ENCODE data around the gene ASS1.

The ASS1 gene

DNA sequence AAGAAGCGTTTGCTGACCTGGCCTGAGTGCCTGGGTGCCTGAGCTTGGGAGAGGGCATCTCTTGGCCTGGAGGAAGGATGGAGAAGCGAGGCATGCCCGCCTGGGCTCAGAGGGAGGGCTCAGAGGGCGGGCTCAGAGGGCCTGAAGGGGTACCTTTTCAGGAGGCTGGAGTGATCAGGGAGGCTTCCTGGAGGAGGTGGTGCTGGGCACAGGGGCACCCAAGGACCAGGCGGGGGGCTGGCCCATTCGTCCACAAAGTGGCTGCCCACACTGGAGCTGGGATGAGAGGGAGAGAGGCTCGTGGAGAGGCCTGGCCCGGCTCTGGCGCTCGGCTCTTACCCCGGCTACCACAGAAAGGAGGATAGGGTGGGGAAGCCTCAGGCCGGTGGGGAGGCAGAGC, 32.8 kb downstream of the ASS1 start:
- no peak for DNase-seq

GRCh38 chr9:130478152-130478551, 33.4 kb downstream of the ASS1 start:
- DNase-seq: no peak

DNA sequence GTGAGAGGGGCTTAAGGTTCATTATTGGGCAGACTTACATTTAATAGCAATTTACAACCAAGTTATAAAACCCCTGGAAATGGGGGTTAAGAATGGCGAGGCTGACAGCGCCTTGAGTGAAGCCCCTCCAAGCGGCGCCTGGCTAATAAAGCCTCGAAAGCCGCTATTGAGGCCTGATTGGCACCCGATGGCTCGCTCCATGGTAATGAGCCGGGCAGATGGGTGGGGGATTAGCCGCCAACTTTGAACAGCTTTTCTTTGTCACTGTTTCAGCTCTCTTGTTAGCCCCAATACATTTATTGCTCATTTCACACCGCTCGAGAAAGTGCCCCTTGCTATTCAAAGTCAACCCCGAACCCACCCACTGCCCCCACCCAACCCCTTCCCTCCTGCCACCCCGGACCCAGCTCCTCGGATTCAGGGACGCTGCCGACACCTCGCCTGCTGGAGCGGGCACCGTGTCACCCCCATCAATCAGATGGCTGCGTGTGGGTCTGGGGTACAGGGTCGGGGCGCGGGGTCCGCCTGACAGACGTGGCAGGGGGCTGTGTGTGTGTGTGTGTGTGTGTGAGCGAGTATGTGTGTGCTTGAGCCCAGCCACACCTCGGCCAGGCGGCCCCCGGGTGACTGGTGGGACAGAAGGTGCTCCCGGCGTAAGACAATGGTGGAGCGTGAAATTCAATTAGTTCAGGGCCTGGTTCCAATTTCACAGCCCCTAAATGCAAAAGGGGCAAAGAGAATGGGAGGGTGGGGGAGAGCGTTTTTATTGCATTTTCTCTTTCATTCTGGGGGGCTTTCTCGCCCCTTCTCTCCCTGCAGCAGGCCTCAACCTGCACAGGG, 34.2 kb downstream of the ASS1 start:
- DNase-seq: no peak

DNA sequence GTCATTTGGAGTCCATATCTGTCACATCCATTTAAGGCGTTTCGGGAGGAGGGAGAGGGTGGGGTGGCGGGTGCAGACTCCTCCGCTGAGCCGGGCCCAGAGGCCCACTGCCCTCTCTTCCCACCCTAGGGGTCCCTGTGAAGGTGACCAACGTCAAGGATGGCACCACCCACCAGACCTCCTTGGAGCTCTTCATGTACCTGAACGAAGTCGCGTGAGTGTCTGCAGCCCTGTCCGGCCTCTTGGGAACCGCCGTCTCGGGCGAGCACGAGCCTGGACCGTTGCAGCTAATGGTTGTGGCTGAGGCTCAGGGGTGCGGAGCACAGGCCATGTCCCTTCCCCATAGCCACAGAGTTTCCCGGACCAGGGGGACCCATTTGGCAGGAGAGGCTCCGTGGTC, 34.8 kb downstream of the ASS1 start:
- no peak for DNase-seq

DNA sequence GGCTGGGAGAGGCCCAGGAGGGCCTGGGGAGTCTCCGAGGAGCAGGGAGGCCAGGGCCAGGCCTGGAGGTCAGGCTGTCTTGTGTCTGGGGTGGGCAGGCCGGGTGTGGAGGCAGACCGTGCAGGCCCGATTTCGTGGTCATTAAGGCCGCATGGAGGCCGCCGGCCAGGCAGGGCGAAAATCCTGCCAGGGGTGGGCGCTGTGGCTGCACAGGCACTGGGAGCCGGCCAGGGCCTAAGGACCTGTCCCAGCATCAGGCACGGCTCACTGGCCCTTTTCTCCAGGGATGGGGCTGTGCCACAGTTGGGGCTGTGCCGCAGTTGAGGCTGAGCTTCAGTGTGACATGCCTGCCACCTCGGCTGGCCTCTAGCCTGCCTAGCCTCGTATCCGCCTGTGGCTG, 35.9 kb downstream of the ASS1 start:
- no peak for DNase-seq

GRCh38 chr9:130482463-130482862, 37.7 kb downstream of the ASS1 start:
- DNase-seq: no peak

- DNase-seq: no peak
Observed at GRCh38 chr9:130483371-130483971, 38.7 kb downstream of the ASS1 start.

DNA sequence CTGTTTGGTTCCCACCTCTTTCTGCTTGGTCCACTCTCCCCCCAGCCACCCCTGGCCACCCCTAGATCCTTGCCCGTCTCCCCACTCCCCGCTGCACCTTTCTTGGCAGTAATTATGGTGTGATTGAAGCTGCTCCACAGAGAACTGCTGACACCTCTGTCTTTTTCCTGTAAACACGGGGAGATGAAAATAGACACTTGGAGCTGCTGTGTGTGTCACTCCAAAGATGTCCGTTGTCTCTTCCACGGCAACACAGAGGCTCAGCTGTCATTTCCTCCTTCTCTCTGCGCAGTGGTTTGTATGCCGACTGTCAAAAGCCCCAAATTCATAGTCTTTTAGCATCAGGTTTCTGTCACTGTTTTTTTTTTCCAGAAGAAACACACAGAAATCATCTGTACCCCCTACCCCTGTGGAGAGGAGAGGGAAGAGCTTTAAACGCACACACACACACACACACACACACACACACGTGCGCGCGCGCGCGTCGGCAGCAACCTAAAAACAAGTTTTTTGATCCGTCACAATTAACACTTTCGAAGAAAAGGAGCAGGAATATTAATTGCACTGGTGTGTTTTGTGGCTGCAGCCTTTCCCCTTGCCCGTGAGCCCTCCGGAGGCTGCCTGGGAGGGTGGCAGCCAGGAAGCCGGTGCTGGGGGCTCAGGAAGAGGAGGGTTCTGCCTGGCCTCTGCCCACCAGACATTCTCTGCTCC, 39.8 kb downstream of the ASS1 start:
- DNase-seq: no peak

DNA sequence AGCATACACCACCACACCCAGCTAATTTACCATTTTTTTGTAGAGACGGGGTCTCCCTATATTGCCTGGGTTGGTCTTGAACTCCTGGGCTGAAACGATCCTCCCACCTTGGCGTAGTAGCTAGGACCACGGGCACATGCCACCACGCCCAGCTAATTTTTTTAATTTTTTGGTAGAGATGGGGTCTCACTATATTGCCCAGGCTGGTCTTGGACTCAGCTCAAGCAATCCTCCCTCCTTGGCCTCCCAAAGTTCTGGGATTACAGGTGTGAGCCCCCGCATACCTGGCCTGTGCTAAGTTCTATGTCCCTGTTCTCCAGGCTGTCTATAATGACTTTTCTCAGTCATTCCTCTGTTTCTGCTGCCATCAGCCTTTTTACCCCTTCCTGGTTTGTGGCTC, 41.3 kb downstream of the ASS1 start:
- DNase-seq: no peak

GRCh38 chr9:130487500-130487899, 42.7 kb downstream of the ASS1 start:
- no peak for DNase-seq

GRCh38 chr9:130488621-130489330, 44.0 kb downstream of the ASS1 start:
- DNase-seq: no peak

DNA sequence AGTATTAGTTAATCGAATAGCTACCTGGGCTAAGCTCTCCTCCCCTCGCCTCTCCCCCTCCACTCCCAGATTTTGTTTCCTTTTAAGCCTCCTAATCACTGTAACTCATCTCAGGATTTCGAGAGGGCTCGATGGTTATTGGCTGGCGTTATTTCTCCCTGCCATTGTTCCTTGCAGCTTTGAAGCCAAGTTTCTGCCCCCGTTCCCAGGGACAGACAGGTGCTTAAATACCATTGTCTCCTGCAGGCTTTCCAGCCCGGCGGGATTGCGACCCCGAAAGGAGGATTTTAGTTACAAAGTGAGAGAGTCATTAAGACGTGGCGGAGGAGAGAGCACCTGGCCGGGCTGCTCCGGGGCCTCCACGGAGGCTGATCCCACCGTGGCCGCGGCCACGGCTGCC, 46.2 kb downstream of the ASS1 start:
- DNase-seq: no peak

DNA sequence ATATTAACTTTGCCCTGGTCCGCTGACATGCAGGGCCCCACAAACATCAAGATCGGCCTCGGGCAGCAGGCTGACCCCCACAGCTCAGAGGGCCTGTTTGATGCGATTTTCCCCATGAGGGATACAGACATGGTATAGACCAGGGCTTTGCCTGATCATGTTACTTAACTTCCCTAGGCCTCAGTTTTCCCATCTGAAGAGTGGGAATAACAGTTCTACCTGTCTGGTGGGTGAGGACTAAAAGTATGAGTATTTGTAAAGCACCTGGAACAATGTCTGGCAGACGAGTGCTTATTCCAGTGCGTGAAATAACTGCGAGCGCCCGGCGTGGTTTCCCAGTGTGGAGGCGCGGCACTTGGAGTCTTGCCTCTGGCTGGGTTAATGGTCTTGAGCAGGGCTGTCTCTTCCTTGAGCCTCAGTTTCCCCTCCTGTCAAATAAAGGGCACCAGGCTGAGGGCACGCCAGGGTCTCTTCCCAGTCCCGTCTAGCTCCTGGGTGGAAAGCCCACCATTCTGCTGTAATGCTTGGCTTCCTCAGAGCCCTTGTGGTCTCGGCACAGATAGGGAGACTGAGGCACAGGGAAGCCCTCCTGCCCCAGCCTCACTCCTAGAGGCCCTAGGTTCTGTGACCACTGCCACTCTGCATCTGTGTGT, 47.2 kb downstream of the ASS1 start:
- DNase-seq: no peak

- DNase-seq: no peak
Observed at GRCh38 chr9:130493021-130493420, 48.3 kb downstream of the ASS1 start.

DNA sequence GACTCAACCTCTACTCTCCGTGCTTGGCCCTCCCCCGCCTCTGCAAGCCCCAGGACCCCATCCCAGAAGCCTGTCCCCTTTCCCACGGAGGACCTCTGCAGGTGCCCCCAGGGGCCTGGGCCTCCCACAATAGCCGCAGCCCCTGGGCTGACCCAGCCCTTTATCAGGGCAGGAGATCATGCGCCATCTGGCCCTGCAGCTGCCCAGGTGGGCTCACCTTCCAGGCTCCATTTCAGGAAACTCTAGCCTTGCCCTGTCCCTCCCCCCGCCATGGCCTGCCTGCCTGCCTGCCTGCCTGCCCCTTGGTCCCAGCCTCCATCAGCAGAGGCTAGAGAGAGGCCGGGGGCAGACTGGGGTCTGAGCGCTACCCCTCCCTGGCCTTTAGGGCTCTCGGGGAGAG, 48.7 kb downstream of the ASS1 start:
- DNase-seq: no peak

GRCh38 chr9:130495067-130495466, 50.3 kb downstream of the ASS1 start:
- no peak for DNase-seq

DNA sequence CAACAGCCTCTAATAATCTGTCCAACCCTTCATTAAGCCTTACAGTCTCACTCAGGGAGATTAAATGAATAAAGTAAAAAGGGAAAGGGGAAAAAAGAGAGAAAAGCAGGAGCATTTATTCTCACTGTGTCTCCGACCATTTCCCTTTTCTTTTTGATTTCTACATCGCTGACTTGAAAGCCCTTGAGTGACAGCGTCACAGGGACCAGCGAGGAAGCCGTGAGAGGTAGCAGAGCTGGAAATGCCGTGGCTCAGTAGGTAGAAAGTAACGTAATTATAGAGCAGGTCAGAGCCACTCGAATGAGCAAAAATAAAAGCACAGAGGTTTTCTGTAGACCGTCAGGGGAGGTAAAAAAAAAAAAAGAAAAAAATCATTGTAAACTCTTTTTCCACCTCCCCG, 52.4 kb downstream of the ASS1 start:
- DNase-seq: no peak

DNA sequence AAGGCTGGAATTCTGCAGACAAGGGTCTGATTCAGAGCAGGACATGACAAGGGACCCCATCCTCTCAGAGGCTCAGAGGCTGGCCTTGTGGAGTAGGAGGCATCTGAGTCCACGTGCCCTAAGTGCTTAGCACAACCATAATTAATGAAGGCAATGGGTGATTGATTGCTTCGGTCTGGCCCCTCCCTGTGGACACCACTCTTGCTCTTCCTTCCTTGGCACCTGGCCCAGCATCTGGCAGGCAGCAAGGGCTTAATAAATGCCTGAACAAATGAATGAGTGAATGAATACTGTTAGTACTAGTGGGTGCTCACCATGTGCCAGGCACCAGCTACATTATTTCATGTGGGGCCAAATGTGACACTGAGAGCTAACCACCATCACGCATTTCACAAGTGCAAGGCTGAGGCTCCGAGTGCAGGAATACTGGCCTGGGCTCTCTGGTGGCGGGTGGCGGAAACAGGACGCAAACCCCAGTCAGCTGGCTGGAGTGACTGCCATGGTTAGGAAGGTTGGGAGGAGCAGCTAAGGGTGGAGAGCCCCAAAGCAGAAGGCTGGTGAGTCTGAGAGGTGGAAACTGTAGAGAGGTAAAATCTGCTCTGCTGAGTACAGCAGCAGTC, 53.6 kb downstream of the ASS1 start:
- DNase-seq: peak; percentile 47

- DNase-seq: no peak
Observed at GRCh38 chr9:130498918-130499698, 54.3 kb downstream of the ASS1 start.

DNA sequence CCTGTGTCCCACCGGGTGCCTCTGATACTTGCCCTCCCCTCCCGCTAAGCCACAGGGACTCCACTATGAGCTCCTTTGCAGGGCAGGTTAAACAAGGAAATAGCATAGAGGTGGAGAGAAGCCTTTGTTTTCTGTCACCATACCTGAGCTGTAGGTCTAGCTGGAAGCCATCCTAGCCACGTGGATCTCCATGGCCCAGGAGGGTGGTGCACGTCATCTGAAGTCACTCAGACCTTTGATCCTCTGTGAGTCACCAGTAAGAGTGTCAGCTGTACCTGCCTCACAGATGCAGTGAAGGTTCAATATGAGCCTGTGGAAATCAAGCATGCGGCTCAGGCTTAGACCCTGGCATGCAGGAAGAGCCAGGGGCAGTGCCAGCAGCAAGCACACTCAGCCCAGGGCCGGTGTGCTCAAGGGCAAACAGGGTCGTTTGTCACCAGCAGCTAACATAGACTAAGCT, 55.1 kb downstream of the ASS1 start:
- DNase-seq: peak; percentile 76
